ENCODE results near the gene SLC35B2. TPM values are rescaled to one million over a fixed set of nuclear protein-coding genes. Genes with fewer than 3 reads are reported as not detected.
A peak's percentile ranks its signal among the peaks of the same experiment; 100 is the strongest.

The SLC35B2 gene
- total RNA-seq, 4 donors from 2014 or later = 26.2 to 38.5 (median 30.9) TPM

- no peak overlapping the region for H3K27ac ChIP-seq
- peaks cover 37% of the 10 kb centered on the region for H3K27me3 ChIP-seq
- no peak overlapping the region for H3K4me3 ChIP-seq
- H3K4me1 ChIP-seq = peaks cover 14% of the 10 kb centered on the region
- no peak for DNase-seq (ENCODE audit: low spot score in 2 of 2)
- TF ChIP-seq EP300 (IDR thresholded peaks at IDR 0.05) = no peak
- TF ChIP-seq POLR2AphosphoS5 (IDR thresholded peaks at IDR 0.05) = no peak
- TF ChIP-seq CTCF (IDR thresholded peaks at IDR 0.05) = no peak
- TF ChIP-seq POLR2A (IDR thresholded peaks at IDR 0.05) = no peak
- WGBS = 77% methylated on average over 3 of the region's 3 CpGs
- peaks cover 39% of the 10 kb centered on the region for H3K36me3 ChIP-seq
- no peaks in the 10 kb centered on the region for H3K9me3 ChIP-seq
Observed at GRCh38 chr6:44298864-44299263, 41.5 kb upstream of the SLC35B2 start.

GRCh38 chr6:44298055-44298803, 40.9 kb upstream of the SLC35B2 start:
- H3K27ac ChIP-seq = no peak overlapping the region
- H3K4me3 ChIP-seq = peak overlapping the region; percentile 50
- H3K9me3 ChIP-seq = no peaks in the 10 kb centered on the region
- peaks cover 42% of the 10 kb centered on the region for H3K27me3 ChIP-seq
- peaks cover 14% of the 10 kb centered on the region for H3K4me1 ChIP-seq
- peaks cover 32% of the 10 kb centered on the region for H3K36me3 ChIP-seq
- 38% methylated on average over 17 of the region's 20 CpGs for WGBS
- TF ChIP-seq POLR2AphosphoS5 (IDR thresholded peaks at IDR 0.05) (no peak), EP300 (IDR thresholded peaks at IDR 0.05) (no peak), POLR2A (IDR thresholded peaks at IDR 0.05) (no peak), CTCF (IDR thresholded peaks at IDR 0.05) (no peak)
- DNase-seq (ENCODE audit: low spot score in 2 of 2) = no peak

- Histone ChIP-seq H3K4me3 (peak overlapping the region; percentile 50), H3K27me3 (peaks cover 48% of the 10 kb centered on the region), H3K27ac (no peak overlapping the region), H3K36me3 (peaks cover 24% of the 10 kb centered on the region), H3K9me3 (no peaks in the 10 kb centered on the region), H3K4me1 (peaks cover 14% of the 10 kb centered on the region)
- TF ChIP-seq POLR2AphosphoS5 (IDR thresholded peaks at IDR 0.05) (no peak), POLR2A (IDR thresholded peaks at IDR 0.05) (no peak), EP300 (IDR thresholded peaks at IDR 0.05) (no peak), CTCF (IDR thresholded peaks at IDR 0.05) (no peak)
- WGBS = 0% methylated on average over 18 of the region's 86 CpGs
- no peak for DNase-seq (ENCODE audit: low spot score in 2 of 2)
Observed at GRCh38 chr6:44297063-44298038, 40.0 kb upstream of the SLC35B2 start.

GRCh38 chr6:44294832-44295791, 37.8 kb upstream of the SLC35B2 start:
- Histone ChIP-seq H3K27me3 (peaks cover 70% of the 10 kb centered on the region), H3K27ac (no peak overlapping the region), H3K9me3 (no peaks in the 10 kb centered on the region), H3K36me3 (peaks cover 1% of the 10 kb centered on the region), H3K4me3 (no peak overlapping the region), H3K4me1 (peaks cover 14% of the 10 kb centered on the region)
- DNase-seq (ENCODE audit: low spot score in 2 of 2) = no peak
- no peak for TF ChIP-seq POLR2AphosphoS5 (IDR thresholded peaks at IDR 0.05)
- no peak for TF ChIP-seq EP300 (IDR thresholded peaks at IDR 0.05)
- no peak for TF ChIP-seq CTCF (IDR thresholded peaks at IDR 0.05)
- TF ChIP-seq POLR2A (IDR thresholded peaks at IDR 0.05) = no peak
- 78% methylated on average over 7 of the region's 7 CpGs for WGBS
